GM21367 (cell line): ENCODE results near the gene CDSN.

ENCODE experiments used
- ATAC-seq: cut with Tn5 transposase; IDR thresholded peaks from one replicate; pipeline ENCODE4 v1.9.1; 2021; ENCODE audit not compliant: unreplicated experiment

Gene CDSN

DNA sequence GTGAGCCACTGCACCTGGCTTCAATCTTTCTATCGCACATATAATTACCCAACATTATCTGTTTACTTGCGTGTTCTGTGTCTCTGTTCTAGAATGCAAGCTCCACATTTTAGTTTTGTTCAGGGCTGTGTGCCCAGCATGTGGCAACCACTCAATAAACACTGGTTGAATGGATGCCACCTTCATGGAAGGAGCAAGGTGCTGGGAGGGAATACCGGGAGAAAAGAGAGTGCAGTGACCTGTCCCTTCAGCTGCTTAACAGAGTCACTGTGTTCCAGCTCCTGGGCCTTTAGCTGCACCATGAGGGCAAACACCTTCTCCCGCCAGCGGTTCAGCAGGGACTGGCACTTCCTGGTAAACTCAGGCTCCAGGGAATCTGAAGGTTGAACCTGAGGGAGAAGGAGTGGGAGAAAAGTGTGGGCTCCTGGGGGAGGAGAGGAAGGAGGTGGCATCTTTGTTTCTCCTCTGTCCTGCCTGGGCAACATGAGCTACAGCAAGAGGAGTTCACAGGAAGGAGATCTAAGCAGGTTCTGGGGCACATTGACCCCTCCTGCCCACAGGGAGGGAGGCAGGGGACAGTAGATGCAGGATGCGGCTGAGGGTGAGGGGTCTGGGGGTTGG lies 29.7 kb upstream of the CDSN start:
- no peak for ATAC-seq

DNA sequence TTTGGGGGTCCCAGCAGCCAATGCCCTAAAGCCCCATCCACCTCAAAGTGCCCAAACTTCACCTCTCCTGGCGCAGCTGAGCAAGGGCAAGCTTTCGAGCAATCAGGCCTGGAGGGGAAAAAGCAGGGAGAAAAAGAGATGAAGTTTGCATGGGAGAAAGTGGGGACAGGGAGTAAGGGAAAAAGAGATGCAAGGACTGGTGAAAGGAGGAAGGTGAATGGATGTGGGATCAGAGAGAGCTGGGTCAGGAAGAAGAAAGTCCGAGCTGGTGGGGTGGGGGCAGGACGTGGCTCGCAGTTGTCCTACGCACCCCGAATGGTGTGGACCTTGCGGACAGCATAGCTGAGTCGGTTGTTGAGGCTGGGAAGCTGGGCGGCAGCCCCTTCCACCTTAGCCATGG lies 25.1 kb upstream of the CDSN start:
- ATAC-seq = no peak

DNA sequence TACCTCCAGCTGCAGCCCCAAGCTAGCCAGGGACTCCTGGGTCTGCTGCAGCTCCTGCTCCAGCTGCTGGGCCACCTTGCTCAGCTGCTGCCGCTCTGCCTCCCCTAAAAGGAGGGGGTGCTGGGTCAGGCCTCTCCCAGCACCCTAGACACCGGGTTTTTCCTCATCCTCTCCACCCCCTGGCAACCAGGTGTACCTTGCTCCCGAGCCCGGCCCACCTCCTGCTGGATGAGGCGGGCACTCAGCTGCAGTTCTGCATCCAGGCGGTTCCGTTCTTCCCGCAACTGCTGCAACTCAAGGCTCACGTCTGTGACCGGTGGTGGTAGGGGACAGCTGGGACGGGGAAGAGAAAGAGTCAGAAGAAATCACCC lies 24.7 kb upstream of the CDSN start:
- no peak for ATAC-seq

DNA sequence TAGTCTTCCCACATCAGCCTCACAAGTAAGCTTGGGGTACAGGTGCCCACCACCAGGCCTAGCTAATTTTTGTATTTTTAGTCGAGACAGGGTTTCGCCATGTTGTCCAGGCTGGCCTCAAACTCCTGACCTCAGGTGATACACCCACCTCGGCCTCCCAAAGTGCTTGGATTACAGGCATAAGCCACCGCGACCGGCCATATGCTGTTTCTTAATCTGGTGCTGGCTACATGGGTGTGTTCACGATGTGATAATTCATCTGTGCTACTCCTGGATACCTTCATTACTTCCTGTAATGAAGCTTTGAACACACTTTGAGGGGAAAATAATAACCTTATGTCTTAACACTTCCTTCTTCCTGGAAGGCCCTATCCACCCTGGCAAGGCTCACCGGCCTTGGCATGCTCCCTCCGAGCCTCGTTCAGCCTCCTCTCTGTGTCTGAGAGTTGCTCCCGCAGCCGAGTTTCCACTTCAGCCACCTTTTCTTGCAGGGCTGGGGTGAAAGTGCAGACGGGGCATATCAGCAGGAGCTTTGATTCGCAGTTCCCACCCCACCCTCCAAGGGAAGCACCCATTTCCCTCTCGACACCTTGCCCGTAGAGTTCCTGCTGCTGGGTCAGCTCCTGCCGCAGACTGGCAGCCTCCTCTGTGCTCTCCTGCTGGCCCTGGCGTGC lies 24.2 kb upstream of the CDSN start:
- no peak for ATAC-seq

DNA sequence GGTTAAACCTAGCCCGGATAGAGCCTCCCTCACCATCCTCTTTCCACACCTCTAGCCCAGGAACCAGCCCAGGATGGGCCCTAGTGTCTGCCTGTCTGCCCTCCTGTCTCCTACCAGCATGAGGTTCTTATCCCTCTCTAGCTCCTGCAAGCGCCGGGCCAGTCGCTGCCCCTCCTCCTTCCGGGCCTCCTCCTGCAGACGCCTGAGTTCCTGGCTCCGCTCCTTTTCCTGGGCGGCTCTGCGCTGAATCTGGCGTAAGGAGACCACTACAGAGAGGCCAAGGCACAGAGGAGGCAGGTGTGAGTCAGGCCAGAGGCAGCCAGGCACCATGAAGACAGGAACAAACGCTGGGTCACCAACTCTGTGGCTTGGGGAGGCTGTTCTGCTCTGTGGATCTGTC lies 22.9 kb upstream of the CDSN start:
- ATAC-seq = no peak

DNA sequence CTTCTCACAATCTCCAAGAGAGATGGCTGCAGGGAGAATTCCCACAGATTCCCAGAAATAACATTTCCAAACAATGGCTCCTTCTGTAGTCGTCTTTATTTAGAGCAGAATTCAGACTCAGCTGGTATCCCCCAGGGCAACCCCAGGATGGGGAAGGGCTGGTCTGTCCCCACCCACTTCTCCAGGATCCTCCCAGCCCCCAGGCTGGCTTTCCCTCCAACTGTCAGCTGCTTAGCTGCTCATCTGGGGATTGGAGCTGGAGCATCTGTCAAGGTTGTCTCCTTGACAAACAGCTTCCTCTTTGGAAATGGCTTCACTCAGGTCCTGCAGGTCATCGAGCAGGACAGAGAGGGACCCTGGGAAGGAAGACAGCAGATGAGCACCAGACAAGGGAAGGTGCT lies 22.1 kb upstream of the CDSN start:
- no peak for ATAC-seq

DNA sequence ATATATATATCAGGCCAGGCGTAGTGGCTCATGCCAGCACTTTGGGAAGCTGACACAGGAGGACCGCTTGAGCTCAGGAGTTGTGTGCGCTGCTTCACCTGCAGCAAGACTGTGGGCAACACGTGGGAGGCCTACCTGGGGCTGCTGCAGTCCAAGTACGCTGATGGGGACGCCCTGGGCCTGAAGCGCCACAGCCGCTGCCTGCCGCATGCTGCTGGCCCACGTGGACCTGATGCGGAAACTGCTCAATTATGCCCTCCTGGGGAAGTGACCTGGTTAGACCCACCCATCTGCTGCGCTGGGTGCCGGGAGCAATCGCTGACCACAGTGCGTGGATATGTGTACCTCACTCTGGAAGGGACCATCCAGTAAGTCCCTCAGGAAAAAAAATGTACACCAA lies 20.4 kb upstream of the CDSN start:
- ATAC-seq = no peak

DNA sequence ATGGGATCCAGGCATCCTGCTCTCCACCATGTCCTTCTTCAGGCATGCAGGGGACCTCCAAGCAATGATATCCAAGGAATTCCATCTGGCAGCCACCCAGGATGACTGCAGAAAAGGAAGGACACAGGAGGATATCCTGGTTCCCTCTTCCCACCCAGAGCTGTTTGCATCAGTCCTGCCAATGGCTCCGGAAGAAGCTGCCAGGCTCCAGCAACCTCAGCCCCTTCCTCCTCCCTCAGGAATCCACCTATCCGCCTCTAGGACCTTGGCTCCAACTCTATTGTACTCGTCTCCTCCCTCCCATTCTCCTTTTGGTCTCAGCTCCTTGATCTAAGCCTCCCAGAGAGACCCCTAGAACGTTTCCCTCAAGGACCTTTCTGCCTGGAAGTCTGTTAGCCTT lies 19.4 kb upstream of the CDSN start:
- no peak for ATAC-seq

DNA sequence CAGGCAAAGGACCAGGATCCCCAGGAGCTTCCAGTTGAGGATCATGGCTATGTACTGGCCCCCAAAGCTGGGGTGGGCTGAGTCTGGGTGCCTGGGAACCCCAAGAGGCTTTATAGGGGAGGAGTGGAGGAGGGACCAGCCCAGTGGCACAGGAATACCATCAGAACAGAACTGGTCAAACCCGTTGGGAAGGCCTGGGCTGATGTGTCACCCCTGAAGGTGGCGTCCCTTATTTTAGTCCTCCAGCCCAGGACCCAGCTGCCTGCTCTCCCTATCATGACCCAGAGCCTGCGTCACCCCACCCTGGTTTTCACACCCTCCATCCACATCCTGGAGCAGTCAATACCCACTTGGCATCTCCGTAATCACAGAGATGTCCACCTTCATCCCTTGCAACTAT lies 18.7 kb upstream of the CDSN start, which contains the start of gene PSORS1C2:
PSORS1C2 (minus strand) TSS at position 85 of the 400 bp plus-strand sequence; CDS start at position 45, 40 bp downstream.
- ATAC-seq = no peak

DNA sequence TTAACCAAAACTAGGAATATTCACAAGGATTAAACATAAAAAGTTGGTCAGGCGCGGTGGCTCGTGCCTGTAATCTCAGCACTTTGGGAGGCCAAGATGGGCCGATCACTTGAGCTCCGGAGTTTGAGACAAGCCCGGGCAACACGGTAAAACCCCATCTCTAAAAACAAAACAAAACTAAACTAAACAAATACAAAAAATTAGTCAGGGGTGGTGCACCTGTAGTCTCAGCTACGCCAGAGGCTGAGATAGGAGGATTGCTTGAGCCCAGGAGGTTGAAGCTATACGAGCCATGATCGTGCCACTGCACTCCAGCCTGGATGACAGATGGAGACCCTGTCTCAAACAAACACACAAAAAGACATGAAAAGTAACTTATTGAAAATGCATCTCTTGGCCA lies 15.5 kb upstream of the CDSN start:
- no peak for ATAC-seq

DNA sequence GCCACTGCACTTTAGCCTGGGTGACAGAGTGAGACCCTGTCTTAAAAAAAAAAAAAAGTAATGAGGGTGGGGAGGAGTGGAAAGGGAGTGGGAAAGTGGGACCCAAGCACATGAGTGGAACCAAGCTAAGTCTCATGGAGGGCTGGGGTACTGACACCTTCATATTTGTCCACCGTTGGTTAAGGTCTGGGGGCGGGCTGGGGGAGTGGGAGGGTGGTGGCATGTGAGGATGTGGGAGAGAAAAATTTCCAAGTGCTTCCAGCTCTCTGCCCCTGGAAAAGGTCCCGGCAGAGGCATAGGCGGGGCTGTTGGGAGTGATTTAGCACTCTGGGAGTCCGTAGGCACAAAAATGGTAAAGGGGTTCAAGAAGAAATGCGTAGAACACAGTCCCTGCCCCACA lies 12.6 kb upstream of the CDSN start:
- no peak for ATAC-seq

DNA sequence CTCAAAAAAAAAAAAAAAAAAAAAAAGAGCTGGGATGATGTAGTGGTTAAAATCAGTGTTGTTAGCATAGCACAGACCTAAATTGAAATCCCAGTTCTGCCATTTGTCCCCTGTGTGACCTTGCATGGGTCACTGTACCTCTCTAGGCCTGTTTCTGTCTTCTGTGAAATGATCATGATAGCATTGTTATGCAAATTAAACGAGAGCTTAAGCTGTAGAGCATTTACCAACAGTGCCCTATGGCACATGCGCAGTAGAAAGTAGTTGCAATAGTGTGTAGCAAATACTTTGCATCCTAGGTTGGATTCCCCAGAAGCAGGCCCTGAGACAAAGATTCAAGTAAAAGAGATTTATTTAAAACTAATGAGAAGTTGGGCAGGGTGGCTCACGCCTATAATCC lies 11.3 kb upstream of the CDSN start:
- ATAC-seq = no peak

DNA sequence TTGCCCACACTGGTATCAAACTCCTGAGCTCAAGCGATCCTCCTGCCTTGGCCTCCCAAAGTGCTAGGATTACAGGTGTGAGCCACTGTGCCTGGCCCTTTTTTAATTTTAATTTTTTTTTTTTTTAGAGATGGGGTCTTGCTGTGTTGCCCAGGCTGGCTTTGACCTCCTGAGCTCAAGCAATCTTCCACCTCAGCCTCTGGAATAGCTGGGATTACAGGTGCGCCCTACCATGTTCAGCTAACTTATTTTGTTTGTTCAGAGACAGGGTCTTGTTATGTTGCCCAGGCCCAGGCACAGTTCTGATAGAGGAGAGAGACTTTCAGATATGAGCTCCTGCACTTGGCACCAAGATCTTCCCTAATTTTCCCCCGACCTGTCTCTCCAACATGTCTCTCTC lies 10.5 kb upstream of the CDSN start:
- no peak for ATAC-seq

DNA sequence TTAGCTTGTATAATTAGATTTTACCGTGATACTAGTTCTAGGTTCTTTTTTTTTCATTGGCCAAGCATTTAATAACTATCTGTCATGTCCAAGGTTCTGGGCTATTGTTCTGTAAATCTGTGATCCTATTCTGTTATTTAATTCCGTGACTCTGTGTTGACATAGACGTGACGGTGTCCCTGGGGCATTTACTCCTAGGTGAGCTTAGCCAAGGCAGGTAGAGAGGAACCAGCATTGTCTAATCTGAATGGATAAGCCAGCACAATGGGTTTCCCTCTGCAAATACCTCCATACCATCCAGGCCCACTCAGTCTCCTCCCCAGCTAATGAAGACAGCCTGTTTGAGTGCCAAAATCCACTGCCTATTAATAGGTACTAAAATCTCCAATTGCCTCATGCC lies 8.9 kb upstream of the CDSN start:
- ATAC-seq = no peak

DNA sequence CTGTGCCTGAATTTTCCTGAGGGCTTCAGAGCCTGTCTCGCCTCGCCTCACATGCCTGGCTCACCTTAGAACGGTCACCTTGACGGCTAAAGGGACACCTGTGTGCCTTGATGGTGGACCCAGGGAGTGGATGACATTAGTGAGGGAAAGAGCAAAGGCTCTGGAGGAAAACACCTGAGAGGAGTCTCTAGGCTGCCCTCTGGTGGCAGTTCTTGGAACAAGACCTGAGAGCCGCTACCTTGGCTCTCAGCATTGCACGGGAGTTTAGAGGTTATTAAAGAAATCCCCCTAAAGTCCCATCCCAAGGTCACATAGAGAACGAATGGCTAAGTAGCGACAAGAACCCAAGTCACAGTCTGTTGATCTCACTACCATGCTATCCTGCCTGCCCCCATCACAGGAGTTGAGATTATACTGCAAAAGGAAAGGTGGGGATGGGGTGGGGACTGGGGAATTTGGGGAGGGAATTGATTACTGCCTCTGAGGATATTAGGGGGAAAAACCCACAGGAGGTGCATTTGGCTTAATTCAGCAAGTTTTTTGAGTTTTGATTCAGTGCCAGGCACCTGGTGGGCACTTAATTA lies 7.9 kb upstream of the CDSN start:
- no peak for ATAC-seq

DNA sequence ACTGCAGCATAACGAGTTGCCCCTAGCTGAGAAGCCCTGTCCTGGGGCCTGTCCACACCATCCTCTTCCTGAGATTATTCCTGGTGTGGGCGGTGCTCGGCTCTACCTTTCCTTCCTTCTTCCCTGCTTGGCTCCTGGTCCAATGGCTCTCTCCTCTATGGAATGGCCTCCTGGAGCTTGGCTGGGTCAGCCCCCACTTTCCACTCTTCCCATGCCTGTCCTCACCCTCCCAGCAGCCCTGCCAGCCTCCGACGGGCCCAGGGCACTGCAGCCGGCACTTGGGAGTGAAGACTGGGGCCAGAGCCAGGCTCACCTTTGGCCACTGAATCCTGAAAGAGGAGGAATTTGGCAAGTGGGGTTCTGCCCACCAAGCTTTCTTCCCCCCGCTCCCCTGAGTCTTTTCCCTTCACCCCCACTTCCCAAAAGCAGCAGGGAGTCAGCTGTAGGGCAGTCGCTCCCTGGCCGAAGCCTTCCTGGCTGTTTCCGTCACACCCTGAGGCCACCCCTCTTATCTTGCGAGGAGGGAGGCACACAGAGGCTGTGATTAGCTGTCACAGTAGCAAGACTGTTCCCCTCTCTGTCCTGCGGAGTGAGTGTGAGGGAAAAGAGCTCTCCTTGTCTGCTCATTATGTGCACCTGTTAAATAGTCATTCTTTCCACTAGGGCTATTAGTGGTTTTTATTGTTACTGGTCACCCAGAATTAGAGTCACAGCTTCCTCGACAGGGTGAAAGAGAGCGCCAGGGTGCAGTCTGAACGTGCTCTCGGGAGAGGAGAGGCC lies 6.3 kb upstream of the CDSN start:
- no peak for ATAC-seq

DNA sequence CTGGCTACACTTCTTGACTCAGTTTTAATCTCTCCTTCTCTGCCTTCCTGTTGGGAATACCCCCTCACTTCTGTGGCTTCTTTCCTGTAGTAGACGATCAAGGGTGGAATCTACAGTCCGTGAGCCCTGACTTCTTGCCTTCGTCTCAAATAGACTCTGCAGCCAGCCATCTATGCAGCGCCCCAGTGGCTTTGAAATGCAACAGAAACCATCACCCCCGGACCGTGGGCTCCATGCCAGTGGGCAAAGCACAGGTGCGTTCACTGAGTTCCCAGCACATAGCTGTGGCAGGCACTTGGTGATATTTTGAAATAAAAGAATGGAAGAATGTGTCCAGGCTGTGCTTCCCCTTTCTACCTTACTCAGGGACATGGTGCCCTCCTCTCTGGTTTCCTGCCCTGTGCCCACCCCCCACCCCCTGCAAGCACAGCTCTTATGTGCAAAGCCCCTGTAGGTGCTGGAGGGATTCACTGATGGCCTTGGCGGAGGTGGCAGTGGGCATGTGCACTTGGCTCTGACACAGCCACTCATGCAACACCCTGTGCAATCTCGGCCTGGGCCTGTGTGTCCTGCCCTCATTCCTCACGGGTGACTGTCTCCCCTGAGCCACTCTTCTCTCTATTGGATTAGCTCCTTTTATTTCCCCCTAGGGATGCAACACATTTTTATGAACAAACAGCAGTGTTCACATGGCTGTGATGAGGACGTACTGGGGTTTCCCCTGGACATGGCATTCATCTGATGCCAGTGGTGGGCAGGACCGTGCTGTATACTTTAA lies 5.5 kb upstream of the CDSN start:
- no peak for ATAC-seq

DNA sequence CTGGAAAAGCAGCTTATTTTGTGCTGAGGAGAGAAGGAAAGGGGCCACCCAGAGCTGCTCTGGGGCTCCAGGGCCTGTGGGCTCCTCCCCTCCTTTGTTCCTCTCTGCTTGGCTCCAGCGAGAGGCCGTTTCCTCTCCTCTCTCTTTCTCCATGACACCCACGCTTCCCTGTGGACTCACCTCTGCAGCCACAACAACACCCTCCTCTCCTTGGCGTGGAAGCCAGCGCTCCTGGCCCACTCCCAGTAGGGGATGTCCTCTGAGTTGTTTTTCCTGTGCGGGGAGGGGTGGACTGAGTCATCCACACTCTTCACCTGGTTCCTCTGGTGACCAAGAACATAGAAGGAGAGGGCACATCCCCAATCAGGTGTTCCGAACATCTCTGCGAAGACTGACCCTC lies 4.9 kb upstream of the CDSN start:
- ATAC-seq = no peak

DNA sequence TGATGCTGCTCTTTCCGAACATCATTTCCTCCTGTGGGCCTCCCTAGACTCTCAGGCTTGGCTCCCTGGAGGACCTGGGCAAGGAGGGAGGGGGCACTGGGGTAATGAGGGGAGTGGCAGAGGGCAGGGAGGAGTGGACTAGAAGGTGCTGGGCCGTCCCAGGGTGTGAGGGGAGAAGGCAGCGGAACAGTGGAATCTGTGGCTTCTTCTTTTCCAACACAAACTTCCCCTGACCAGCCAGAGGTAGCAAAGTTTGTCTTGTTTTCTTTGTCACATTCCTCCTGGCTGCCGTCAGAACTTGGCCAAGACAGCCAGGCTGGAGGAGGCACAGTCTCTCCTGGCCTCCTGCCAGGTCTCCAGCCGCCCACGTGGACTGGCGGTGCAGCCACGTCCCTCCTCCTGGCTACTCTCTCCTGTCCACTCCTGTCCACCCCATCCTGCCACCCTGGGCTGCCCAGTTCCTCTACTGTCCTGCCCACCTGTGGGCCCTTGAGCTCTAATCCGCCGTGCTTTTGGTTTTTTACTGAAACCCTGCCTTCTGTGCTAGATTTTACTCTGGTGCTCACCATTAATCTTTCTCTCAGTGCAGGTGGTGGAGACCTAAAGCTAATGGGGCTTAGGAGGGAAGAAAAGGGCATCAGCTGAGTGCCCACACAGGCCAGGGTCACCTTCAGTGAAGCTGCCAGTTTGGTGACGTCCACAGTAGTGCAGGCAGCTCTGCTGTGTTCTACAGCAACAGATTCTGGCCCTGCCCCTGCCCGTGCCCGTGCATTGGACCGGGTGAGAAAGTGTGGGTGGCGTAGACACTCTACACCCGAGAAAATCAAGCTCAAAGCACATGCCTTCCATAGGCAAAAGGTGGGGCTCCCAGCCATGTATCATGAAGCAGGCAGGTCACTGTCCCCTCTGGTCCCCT lies 2.8 kb upstream of the CDSN start:
- no peak for ATAC-seq

DNA sequence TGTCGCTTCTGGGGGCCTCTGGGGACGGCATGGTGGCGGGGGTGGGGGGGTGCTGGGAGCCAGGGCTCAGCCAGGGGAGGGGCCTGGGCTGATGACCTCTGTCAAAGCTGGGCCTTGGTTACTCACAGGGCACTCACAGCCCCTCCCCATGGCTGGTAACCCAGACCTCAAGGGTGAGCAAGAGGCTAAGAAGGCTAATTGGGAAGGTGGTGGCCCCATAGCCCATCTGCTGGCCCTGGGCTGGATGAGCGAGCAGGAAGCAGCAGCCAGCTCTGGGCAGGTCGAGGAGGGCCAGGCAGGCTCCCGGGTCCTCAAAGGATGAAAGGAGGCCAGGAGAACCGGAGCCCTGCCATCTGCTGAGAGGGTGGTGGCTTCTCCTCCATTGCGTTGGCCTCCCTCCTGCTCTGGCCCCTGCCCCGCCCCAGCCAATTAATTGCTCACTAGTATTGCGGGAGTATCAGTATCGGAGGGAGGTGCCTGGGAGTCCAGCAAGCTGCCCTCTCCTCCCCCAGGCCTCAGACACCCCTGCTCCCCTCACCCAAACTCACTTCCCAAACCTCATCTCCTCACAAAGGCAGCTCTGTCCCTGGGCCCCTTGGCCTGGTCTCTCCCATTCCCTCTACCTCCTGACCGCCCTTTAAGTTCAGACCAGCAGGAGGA lies 1.0 kb upstream of the CDSN start:
- ATAC-seq = no peak
